ENCODE data around the gene L3MBTL4. TPM values are rescaled to one million over a fixed set of nuclear protein-coding genes. Genes with fewer than 3 reads are reported as not detected.

The L3MBTL4 gene
- total and polyA plus RNA-seq, 10 of the 15 experiments (the other 5 are each of a cell fraction or from before 2014, with no cell fraction given) = 1.3 to 8.7 (median 3.8) TPM

DNA sequence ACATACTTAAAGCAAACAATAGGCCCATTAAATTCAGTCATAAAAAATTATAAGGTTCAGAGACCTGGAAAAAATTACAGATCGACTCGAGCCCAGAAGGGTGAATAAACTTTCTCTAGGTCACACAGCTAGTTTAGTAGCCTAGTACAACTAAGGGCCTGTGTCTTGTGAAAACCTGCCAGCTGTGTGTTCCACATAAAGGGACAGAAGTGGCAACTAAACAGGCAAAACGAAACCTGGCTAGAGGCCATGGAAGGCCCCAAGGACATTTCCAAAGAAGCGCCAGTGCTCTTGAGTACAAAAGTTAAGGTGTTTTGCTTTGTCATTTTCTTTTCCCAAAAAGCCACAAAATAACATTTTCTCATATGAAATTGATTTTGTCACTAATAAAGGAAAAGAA lies 164.9 kb downstream of the L3MBTL4 start (continued):
- TF ChIP-seq MTA2 (IDR thresholded peaks at IDR 0.05; ENCODE audit: low read depth) = no peak
- TF ChIP-seq, protein P1, sequence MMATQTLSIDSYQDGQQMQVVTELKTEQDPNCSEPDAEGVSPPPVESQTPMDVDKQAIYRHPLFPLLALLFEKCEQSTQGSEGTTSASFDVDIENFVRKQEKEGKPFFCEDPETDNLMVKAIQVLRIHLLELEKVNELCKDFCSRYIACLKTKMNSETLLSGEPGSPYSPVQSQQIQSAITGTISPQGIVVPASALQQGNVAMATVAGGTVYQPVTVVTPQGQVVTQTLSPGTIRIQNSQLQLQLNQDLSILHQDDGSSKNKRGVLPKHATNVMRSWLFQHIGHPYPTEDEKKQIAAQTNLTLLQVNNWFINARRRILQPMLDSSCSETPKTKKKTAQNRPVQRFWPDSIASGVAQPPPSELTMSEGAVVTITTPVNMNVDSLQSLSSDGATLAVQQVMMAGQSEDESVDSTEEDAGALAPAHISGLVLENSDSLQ (IDR thresholded peaks at IDR 0.05) = no peak
- TF ChIP-seq ESRRA (IDR thresholded peaks at IDR 0.05; ENCODE audit: low read length) = no peak
- no peak for TF ChIP-seq SIX5 (IDR thresholded peaks at IDR 0.05; ENCODE audit: low read depth, low read length, severe bottlenecking)
- TF ChIP-seq WRNIP1 (IDR thresholded peaks at IDR 0.05; ENCODE audit: borderline replicate concordance, low read depth, low read length) = no peak

DNA sequence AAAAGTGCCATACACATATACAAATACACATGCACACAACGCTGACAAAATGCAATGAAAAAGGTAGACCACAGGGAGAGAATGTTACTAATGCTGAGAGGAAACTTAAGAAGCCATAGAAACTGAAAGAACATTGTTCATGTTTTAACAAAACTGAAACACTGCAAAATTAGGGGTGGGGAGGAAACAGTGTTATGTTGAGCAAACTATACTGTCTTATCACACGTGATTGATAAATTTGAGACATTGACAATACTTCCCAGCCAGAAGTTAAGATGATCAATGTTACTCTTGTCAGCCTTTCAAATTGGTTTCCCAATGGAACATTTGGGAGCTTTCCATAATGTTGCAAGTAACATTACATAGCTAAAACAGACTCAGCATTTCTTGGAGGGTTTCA lies 165.5 kb downstream of the L3MBTL4 start:
- peak; percentile 85 for FAIRE-seq
- RAD21 ChIA-PET (ENCODE audit: unreplicated experiment) = no interaction called here
- BruUV-seq (replicated peaks) = no TSS peak
- in situ Hi-C loops (cut with MboI) = no loop called here
- no peak overlapping the region for H3K4me3 ChIP-seq
- H2AFZ ChIP-seq (ENCODE audit: control insufficient read depth, low read depth, low read length) = no peak overlapping the region; the same call in none of the 2 replicates
- H3K79me2 ChIP-seq (ENCODE audit: control insufficient read depth, insufficient read depth, low read length) = no peaks in the 10 kb centered on the region
- H3K27me3 ChIP-seq (replicated peaks in 1 of 2; ENCODE audit: control insufficient read depth in 2 of 2, insufficient read depth in 2 of 2, low read length in 1 of 2) = no peaks in the 10 kb centered on the region
- H3K36me3 ChIP-seq (ENCODE audit: control insufficient read depth in 2 of 2, insufficient read depth in 2 of 2, low read length in 1 of 2) = no peaks in the 10 kb centered on the region
- intact Hi-C loops (cut with micrococcal nuclease; ENCODE audit: unreplicated experiment) = no loop called here
- POLR2A ChIA-PET = no interaction called here
- H3K4me1 ChIP-seq (ENCODE audit: control insufficient read depth, insufficient read depth, low read length) = peaks cover 17% of the 10 kb centered on the region
- H3K27ac ChIP-seq (ENCODE audit: control insufficient read depth, insufficient read depth) = no peak overlapping the region
- no peaks in the 10 kb centered on the region for H3K9me3 ChIP-seq (replicated peaks; ENCODE audit: control insufficient read depth, insufficient read depth, low read length)
- CTCF ChIA-PET = no interaction called here
- H3K4me2 ChIP-seq (ENCODE audit: control insufficient read depth, insufficient read depth) = peak overlapping the region; percentile 54
- no peaks in the 10 kb centered on the region for H4K20me1 ChIP-seq (ENCODE audit: control insufficient read depth, insufficient read depth)
- peak; percentile 62 for DNase-seq (ENCODE audit: low read depth, low spot score)
- H3K9ac ChIP-seq (ENCODE audit: control insufficient read depth, insufficient read depth, low read length) = no peak overlapping the region
- WGBS (ENCODE audit: insufficient coverage, insufficient replicate concordance, low lambda C conversion rate, missing lambda C conversion rate) = 0% methylated on average over 2 of the region's 2 CpGs
- peak; percentile 93 for ATAC-seq
- SMC1A ChIA-PET (ENCODE audit: uncharacterized antibody, unreplicated experiment) = interaction anchor here (0.7 to 1.6 kb wide), 2 partner anchors 116 to 163 kb away, joined by 3 to 4 read pairs; no protein-coding TSS in a partner anchor
- TF ChIP-seq EGR1 (IDR thresholded peaks at IDR 0.05; ENCODE audit: borderline replicate concordance in 1 of 2, low read depth in 2 of 2, low read length in 2 of 2) (no peak), TARDBP (IDR thresholded peaks at IDR 0.05; ENCODE audit: borderline replicate concordance) (no peak), ZNF384 (IDR thresholded peaks at IDR 0.05; ENCODE audit: borderline replicate concordance, low read depth, low read length) (no peak), ETV6 (conservative IDR thresholded peaks at IDR 0.05 in 1 of 2, IDR thresholded peaks at IDR 0.05 in 1 of 2; ENCODE audit: borderline replicate concordance in 1 of 2, low read depth in 1 of 2) (peak in 1 of 2 experiments; percentile 12; a peak in 1 of 4 replicates), ZNF217 (IDR thresholded peaks at IDR 0.05) (no peak), ZNF24 (IDR thresholded peaks at IDR 0.05) (peak; percentile 28; the same call in 1 of the 2 replicates), IRF3 (IDR thresholded peaks at IDR 0.05) (no peak), ZNF207 (IDR thresholded peaks at IDR 0.05; ENCODE audit: borderline replicate concordance) (no peak), ATF7 (IDR thresholded peaks at IDR 0.05; ENCODE audit: low read depth) (peak; percentile 37; the same call in 1 of the 2 replicates), ZZZ3 (IDR thresholded peaks at IDR 0.05; ENCODE audit: control insufficient read depth, insufficient read length, low read depth) (no peak), TBL1XR1 (IDR thresholded peaks at IDR 0.05; ENCODE audit: low read depth, low read length) (0 out of 2 replicates have a peak, but pooled peaks have one; percentile 46), RAD51 (IDR thresholded peaks at IDR 0.05) (peak; percentile 45; the same call in 1 of the 2 replicates), JUND (IDR thresholded peaks at IDR 0.05; ENCODE audit: low read depth, low read length) (no peak), SIX5 (IDR thresholded peaks at IDR 0.05; ENCODE audit: low read depth, low read length, severe bottlenecking) (no peak), PAX8 (IDR thresholded peaks at IDR 0.05) (no peak), RB1 (IDR thresholded peaks at IDR 0.05; ENCODE audit: borderline replicate concordance) (no peak), RUNX3 (IDR thresholded peaks at IDR 0.05; ENCODE audit: low read length) (peak; percentile 83)
- TF ChIP-seq, protein P2, sequence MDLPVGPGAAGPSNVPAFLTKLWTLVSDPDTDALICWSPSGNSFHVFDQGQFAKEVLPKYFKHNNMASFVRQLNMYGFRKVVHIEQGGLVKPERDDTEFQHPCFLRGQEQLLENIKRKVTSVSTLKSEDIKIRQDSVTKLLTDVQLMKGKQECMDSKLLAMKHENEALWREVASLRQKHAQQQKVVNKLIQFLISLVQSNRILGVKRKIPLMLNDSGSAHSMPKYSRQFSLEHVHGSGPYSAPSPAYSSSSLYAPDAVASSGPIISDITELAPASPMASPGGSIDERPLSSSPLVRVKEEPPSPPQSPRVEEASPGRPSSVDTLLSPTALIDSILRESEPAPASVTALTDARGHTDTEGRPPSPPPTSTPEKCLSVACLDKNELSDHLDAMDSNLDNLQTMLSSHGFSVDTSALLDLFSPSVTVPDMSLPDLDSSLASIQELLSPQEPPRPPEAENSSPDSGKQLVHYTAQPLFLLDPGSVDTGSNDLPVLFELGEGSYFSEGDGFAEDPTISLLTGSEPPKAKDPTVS (IDR thresholded peaks at IDR 0.05; ENCODE audit: low read depth, low read length) = no peak
